NCI-H146 treated with DMSO at 0.1 percent for 48 hours (cell line): ENCODE measurements around the gene VPS13C.
"Not testable (repeated sequence)": the region's sequence is repeated elsewhere in the genome, so short reads cannot be mapped to it uniquely, and the experiment has no call there.

Source experiments
- DNase-seq: peaks from one replicate; lab custom pipeline; 2025; ENCODE audit not compliant: unreplicated experiment; lab: John Stamatoyannopoulos, UW

Gene VPS13C

DNA sequence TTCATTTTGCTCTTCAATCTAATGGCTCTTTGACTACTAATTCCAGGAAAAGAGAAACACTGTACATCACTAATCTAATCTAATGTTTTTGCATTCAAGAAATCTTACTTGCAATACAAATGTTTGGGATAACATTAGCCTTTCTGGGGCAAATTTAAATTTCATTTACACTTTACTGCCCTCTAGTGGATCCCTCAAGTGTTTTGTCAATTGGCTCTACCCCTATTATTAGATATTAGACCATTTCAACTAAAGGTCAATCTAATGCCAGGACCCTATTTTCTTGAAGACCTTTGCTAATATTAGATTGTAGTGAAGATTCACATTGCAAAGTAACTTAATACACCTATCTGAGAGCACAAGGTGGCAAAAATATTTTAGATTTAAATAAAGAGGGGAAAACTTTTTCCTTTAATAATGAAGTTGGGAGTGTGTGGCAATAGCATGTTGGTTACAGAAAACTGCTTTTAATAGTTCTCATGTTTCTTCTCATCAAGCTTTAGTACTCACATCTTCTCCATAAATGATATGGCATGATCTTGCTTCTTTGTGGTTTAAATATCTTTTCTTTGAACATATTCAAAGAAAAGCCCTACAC is 11.6 kb upstream of the VPS13C start:
- DNase-seq, result peak; percentile 19

DNA sequence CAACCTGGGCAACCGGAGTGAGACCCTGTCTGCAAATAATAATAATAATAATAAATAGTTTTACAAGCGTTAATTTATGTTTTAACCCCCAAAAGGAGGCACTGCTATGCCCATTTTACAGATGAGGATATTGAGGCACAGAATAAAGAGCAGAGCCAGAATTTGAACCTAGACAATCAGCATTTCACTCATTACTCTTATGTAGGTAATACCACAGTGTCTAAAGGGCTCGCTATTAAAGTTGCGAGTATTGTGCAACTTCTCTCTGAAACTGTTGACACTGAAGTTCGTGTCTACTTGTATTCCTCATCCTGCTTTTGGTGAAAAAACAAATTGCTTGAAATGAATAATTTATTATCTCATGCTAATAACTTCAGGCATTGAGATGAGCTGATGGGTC is 9.3 kb upstream of the VPS13C start:
- no peak for DNase-seq

GRCh38 chr15:62068810-62069167 is 8.5 kb upstream of the VPS13C start:
- no peak for DNase-seq

DNA sequence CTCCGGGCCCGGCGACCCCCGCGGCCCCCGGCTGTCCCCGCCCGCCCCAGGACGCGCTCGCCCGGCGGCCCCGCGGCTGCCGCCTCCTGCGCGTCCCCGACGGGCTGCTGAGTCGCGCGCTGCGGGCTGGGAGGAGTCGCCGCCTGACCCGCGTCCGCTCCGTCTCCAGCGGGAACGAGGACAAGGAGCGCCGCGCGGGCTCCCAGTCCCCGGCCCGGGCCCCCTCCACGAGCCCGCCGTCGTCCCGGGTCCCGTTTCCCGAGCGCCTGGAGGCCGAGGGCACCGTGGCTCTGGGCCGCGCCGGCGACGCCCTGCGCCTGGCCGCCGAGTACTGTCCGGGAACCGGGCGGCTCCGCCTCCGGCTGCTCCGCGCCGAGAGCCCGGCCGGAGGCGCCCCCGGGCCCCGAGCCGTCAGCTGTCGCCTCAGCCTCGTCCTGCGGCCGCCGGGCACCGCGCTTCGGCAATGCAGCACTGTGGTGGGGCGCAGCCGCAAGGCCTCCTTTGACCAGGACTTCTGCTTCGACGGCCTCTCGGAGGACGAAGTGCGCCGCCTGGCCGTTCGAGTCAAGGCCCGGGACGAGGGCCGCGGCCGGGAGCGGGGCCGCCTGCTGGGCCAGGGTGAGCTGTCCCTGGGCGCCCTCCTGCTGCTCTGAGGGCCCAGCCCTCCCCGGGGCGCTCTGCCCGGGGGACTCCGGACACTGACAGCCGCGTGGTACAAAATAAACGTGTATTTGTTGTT is 8.0 kb upstream of the VPS13C start:
- DNase-seq, result no peak

GRCh38 chr15:62067448-62068044 is 7.3 kb upstream of the VPS13C start:
- DNase-seq, result no peak

- peak; percentile 74 for DNase-seq
Observed at GRCh38 chr15:62066663-62067447, 6.6 kb upstream of the VPS13C start, which contains the start of gene C2CD4A. TSS of gene C2CD4A (plus strand) at chr15:62066977. CDS start at chr15:62067614, 637 bp downstream.

- no peak for DNase-seq
Observed at GRCh38 chr15:62063825-62064635, 3.8 kb upstream of the VPS13C start.

- no peak for DNase-seq
Observed at GRCh38 chr15:62060896-62061280, 641 bp upstream of the VPS13C start.

- DNase-seq, result peak; percentile 10
Observed at GRCh38 chr15:62059816-62060112, 483 bp downstream of the VPS13C start.

DNA sequence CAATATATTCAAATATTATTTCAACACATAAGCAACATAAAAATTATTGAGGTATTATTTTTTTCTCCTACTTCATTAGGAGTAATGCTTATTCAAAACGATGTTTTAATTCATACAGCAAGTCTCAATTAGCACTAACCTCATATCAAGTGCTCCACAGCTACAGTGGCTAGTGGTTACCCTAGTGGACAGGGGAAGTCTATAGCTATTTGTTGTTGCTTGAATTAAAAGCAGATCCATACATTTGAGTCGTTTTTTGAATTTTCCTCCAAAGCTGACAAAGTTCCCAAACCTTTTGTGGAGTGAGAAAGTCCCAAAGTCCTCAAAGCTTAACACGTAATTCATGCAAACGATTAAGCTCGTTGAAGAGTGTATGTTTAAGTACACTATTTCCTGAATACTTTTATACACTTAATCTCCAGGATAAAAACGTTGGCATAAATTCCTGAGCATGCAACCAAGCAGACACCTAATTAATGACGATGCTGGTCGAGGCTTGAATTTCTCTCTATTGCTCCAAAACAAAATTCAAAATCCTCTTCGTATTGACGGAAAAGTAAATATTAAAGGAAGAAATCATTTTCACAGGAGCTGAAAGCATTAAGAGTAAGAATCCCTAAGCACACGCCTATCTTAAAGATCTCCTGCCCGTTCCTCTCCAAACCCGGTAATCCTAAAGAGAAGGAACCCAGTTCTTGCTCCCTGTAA is 985 bp downstream of the VPS13C start:
- no peak for DNase-seq

GRCh38 chr15:62058327-62059028 is 1.8 kb downstream of the VPS13C start:
- no peak for DNase-seq

DNA sequence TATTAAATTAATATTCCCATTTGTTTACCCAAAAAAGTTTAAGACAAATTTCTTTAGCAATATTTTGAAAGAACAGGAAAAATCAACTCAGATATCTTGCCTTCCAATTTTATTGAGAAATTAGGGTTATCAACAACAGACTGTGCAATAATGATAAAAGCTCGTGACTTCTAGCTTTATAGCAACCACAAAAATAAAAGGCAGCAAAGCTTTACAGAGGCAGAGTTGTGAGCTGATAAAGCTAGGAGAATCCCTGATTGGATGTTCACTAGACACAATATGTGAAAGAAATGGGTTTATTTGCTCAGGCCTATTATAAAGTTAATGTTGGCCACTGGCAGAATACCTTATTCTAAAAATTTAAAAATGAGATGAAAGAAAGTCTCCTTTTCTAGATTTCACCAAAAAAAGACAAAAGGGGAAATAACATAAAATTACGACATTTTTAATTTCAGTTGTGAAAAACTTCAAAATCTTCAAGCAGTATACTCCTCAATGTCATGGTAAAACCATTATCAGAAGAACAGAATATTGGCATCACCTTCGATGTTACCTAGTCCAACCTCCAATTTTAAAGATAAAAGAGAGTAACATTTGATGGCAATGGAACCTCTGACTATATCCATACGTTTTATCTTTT is 2.8 kb downstream of the VPS13C start:
- no peak for DNase-seq

GRCh38 chr15:62054979-62055378 is 5.3 kb downstream of the VPS13C start:
- DNase-seq, result no peak

- DNase-seq, result no peak
Observed at GRCh38 chr15:62053439-62054085, 6.7 kb downstream of the VPS13C start.

- no peak for DNase-seq
Observed at GRCh38 chr15:62052713-62053112, 7.5 kb downstream of the VPS13C start.

DNA sequence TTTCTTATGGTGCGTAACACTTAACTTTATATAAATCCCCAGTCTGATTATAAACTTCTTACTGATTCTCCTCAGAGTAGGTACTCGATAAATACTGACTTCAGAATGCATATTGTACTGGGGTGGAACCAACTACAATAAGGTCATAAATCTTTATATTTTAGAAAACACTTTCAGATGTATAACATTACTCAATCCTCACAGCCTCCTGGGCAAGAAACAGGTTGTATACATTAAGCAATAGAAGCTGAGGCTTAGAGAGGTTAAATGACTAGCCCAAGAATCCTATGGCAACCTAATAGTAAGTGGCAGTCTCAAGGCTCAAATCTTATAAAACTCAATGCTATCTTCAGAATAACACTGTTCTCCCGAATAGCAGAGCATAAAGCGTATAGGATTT is 9.1 kb downstream of the VPS13C start:
- no peak for DNase-seq

GRCh38 chr15:62050115-62050514 is 10.1 kb downstream of the VPS13C start:
- no peak for DNase-seq

DNA sequence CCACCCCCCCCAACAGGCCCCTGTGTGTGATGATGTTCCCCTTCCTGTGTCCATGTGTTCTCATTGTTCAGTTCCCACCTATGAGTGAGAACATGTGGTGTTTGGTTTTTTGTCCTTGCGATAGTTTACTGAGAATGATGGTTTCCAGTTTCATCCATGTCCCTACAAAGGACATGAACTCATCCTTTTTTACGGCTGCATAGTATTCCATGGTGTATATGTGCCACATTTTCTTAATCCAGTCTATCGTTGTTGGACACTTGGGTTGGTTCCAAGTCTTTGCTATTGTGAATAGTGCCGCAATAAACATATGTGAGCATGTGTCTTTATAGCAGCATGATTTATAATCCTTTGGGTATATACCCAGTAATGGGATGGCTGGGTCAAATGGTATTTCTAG is 12.0 kb downstream of the VPS13C start:
- not testable (repeated sequence) for DNase-seq

- no peak for DNase-seq
Observed at GRCh38 chr15:62047282-62047827, 12.9 kb downstream of the VPS13C start.
